Hepatocyte (in vitro differentiated cells): ENCODE data around the gene SLC1A2.

Source experiments
- CTCF ChIP-seq: fragments of 200-600 bp; sonication (generic); IDR thresholded peaks from 2 replicates; pipeline ENCODE4 v1.5.1; 2016; ENCODE audit warnings: antibody characterized with exemption, mild to moderate bottlenecking; ENCODE audit not compliant: poor library complexity
- EZH2 ChIP-seq: fragments of 200-600 bp; sonication (generic); IDR thresholded peaks from 2 replicates; pipeline ENCODE4 v1.6.1; 2016; ENCODE audit warnings: antibody characterized with exemption, mild to moderate bottlenecking, borderline replicate concordance

- no peak for TF ChIP-seq EZH2
- no peak for TF ChIP-seq CTCF
These were observed 205.1 kb downstream of the SLC1A2 start for GRCh38 chr11:35214226-35214770.
